HUDEP-2 (cell line): ENCODE data around the gene POGZ.
A peak's percentile ranks its signal among the peaks of the same experiment; 100 is the strongest.
"Not testable (repeated sequence)": the region's sequence is repeated elsewhere in the genome, so short reads cannot be mapped to it uniquely, and the experiment has no call there.

ENCODE experiments used
- DNase-seq, 76 experiments: peaks; one replicate each; lab custom pipeline; 2025; ENCODE audit not compliant: unreplicated experiment in 76 of 76; lab: John Stamatoyannopoulos, UW

Gene POGZ

DNA sequence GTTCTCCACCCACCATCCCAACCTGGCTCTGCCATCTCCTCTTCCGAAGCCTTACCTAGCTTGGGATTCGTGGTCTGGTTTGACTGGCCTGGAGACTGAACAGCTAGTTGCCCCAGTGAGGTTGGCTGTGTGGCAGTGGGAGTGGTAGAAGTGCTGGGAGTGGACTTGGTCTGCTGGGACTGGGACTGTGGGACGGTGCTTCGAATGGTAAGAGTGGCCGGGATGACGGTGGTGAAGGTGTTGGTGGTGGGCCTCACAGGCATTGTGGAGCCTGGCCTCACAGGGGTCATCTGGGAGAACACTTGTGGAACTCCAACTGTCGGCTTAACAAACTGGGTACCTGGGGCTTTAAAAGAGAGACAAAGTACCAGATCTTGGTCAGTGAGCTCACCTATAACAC is 31.2 kb downstream of the POGZ start:
- no peak for DNase-seq

DNA sequence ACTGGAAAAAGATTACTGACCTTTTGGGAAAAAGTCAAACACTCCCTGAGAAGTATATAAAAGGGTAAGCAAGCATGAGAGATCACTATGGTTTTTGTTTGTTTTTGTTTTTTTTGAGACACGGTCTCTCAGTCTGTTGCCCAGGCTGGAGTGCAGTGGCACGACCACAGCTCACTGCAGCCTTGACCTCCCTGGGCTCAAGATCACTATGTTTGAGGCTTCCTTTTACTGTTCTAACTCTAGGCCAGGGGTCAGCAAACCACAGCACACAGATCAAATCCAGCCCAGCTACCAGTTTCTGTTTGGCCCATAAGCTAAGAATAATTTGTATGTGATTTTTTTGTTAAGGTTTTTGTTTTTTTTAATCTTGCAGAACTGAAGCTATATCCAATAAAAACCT is 34.2 kb downstream of the POGZ start:
- DNase-seq = no peak

DNA sequence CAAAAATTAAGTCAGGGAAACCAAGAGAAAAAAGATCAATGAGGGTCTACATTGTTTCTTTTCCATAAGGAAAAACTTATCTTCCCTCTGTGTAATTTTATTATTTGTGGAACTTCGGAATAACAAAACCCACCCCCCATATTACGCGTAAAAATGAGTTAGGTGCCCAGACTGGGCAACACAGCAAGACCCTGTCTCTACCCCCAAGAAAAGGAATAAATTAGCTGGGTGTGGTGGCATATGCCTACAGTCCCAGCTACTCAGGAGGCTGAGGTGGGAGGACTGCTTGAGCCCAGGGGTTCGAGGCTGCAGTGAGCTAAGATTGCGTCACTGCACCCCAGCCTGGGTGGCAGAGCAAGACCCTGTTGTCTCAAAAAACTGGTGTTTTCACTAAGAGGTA is 39.5 kb downstream of the POGZ start:
- no peak for DNase-seq

DNA sequence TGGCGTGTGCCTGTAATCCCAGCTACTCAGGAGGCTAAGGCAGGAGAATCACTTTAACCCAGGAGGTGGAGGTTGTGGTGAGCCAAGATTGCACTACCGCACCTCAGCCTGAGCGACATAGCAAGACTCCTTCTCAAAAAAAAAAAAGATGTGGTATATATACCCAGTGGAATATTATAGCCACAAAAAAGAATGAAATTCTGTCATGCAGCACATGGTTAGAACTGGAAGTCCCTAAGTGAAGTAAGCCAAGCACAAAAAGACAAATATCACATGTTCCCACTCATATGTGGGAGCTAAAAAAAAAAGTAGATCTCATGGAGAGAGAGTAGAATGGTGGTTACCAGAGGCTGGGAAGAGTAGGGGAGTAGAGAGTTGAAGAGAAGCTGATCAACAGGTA is 41.2 kb downstream of the POGZ start:
- no peak for DNase-seq

DNA sequence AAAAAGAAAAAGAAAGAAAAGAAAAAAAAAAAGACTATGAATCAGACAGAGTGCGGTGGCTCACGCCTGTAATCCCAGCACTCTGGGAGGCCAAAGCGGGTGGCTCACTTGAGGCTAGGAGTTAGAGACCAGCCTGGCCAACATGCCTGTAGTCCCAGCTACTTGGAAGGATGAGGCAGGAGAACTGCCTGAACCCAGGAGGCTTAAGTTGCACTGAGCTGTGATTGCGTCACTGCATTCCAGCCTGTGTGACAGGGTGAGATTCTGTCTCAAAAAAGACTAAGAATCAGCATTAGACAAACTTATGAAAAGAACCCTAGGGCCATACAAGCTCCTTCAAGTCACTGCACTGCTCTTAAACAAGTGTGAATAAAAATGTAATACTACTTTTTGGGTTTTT is 43.1 kb downstream of the POGZ start:
- no peak for DNase-seq

DNA sequence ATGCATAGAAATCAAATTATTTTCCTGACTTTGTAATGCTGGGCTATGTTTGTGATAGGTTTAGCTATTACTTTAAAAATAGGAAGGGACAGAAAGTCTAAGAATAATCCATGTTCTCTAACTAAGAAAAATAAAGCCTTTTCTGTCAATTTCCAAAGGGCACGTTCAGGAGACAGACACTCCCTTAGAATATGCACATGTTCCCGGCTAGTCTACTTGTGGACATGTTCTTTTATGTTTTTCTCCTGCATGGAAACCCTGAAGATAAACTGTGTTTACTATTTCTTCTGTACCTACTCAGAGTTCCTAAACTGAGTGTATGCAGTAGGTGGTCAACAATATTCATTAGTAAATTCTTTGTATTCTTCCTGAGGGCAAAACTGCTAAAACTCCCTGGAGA is 47.4 kb downstream of the POGZ start:
- no peak for DNase-seq

DNA sequence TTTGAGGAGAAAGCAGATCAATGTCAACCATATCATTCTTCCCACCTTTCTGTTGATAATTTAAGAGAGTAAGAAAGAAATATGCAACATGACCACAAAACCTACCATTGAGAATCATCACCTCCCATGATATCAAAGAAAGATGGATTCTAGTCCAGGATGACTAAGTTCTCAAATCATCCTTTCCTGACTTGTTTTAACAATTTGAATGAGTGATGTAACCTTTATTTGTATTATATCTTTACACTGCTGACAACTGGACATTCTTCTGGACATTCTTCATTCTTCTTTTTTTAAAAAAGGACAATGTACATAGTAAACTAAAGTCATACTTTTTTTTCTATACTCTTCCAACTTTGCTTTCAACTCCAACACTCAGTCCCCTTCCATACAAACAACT is 50.4 kb downstream of the POGZ start:
- DNase-seq = no peak

DNA sequence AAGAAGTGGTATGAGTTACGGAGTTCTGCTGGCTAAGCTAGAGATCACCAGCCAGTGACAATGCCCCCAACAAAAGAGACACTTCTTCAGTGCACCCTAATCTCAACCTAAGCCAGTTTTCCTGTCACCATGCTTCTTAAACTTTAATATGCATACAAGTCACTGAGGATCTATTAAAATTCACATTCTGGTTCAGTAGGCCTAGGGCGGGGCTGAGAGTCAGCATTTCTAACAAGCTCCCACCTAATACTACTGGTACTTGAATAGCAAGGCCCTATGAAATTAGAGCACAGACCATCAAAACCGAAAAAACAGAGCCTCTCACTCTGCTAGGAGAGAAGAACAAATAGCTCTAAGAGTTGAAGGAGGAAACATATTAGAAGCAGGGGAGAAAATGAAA is 52.0 kb downstream of the POGZ start:
- DNase-seq = no peak

DNA sequence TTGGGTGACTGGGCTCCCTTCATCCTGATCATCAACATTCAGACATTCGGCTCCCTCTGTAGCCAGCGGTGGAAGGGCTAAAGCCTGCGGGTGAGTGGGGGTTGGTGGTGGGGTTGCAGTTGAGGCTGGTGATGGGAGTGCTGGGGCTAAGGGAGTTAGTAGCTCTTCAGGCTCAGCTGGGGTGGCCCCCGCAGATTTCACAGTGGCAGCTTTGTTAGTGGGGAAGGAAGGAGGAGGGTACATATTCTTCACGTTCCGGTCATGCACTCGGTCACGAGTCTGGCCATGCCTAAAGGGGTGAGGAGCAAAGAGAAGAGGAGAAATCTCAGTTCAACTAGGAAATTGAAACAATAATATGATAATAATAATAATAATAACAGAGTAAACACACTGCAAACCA is 53.1 kb downstream of the POGZ start:
- no peak for DNase-seq

DNA sequence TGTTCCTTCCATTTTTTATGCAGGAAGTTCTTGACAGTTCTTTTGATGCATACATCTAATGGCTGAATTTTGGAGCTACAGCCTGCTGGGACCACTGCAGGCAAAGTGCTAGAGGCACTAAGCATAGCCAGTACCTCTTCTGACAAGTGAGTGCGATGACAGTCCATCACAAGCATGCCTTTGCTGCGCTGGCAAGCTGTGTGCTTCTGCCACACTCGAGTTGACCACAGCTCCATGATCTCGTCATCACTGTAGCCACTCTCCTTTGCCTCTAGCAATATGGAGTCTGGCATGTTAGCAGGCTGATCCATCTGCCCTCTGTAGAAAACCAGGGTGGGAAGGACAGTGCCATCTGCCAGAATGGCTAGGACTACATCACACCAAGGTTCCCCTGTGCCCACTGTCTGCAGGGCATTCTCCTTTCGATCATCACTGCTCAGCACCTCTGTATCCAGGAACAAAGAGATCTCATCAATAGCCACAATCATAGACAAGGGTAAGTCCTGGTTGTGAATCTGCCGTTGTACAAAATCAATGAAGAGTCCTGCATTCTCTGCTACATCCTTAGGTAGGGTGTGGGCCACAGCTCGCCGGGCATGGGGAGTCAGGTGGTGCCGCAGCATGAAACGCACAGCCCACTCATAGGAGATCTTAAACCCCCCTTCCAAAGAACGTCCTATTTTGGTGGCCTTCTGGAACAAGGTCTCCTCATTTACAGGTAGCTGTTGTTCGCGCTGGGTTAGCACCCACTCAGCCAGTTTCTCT is 53.9 kb downstream of the POGZ start:
- no peak for DNase-seq

DNA sequence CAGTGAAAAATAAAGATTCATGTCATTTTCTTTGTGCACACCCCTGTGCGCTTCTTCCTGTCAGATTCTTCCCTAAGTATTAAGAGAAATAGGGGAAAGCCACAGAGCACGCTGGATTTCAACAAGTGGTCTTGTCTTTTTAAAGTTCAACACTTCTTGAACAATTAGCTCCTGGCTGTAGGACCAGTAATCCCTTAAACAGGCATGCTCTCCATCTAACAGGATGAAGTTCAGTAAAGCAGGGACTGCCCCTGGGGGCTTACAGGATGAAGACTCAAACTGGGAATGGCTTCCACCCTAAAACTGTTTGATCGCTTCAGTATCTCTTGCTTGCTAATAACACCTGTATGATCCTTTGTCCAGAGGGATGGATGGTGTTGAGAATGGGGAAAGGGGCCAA is 55.7 kb downstream of the POGZ start:
- no peak for DNase-seq

DNA sequence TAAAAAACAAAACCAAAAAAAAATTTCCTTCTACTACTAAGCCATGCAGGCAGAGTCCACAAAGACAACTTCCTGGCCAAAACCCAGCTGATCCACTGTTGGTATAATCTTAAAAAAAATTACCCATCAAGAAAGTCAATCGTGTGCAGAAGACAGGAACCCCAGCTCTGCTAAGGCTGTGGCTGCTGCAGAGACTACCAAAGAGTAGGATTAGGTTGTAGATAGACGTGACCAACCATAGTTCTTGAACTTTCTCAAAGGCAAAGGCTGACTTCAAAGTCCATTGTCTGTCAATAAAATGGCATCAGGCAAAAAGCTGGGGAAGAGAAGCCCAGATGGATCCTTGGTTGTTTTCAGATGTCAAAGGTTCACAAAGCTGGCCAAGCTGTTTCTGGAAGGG is 56.5 kb downstream of the POGZ start:
- no peak for DNase-seq

DNA sequence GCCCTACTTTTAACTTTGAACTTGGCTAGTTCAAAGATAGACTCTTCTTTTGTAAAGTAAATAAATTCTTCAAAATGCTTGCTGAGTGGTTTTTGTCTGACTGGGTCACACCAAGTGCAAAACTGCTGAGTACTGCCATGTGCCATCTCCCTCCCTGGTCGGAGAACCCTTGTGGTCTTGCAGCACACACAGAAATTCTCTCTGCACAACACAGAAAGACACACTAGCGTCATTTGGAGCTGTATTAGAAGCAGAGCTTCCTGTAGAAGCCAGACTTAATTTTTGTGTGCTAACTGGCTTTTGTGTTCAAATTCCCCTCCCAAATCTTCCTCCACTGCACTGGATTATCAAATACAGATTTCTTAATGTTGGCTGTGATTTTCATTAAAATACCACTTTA is 57.4 kb downstream of the POGZ start:
- no peak for DNase-seq

DNA sequence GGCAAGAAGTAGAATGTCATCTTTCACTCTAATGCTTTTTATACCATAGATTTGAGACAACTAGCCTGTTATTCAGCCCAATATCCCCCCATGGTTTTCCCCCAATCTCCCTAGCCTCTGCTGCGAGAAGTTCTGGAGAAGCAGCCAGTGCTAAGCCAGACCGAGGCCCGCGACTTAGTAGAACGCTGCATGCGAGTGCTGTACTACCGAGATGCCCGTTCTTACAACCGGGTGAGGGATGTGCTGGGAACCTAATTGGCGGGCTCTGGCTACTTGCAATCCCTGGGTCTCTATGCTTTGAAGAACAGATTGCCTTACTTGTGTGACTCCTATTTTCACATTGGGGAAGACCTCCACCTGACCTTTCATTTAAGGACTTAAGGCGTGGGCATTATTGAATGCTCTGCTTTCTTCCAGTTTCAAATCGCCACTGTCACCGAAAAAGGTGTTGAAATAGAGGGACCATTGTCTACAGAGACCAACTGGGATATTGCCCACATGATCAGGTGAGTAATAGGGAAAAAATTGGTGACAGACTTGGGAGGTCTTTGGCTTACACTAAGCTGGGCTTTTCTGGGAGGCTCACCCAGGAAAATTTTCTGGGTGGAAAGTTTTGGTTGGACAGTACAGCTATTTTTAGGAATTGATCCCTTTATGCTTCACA is 58.0 kb downstream of the POGZ start:
- no peak for DNase-seq

DNA sequence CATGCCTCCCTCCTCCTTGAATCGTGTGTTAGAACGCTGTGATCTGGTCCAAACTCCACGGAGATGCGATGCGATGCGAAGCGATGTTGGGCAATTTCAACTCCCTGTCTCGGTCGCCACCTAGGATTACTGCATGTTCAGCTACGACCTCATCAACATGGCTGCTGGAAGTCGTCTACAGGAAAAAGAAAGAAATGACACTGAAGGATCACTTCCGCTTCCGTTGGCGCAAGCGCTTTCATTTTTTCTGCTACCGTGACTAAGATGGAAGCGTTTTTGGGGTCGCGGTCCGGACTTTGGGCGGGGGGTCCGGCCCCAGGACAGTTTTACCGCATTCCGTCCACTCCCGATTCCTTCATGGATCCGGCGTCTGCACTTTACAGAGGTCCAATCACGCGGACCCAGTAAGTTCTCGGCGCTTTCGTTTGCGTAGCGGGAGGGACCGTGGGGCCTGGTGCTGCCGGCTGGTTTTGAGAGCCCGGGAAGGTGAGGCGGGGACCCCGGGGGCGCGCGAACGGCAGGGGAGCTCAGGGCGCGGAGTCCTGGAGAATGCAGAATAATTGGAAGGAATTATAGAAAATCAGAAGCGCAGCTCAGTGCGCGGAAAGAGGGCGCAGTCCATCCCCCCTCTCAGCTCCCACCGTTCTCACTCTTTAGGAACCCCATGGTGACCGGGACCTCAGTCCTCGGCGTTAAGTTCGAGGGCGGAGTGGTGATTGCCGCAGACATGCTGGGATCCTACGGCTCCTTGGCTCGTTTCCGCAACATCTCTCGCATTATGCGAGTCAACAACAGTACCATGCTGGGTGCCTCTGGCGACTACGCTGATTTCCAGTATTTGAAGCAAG is 59.7 kb downstream of the POGZ start, which contains the start of gene PSMB4:
Gene PSMB4 (plus strand): TSS at position 250 of the 848 bp plus-strand sequence. CDS start 15 bp downstream, at position 265.
- DNase-seq = peak in 74 of 76 experiments; percentile 12 to 91 (median 75)

DNA sequence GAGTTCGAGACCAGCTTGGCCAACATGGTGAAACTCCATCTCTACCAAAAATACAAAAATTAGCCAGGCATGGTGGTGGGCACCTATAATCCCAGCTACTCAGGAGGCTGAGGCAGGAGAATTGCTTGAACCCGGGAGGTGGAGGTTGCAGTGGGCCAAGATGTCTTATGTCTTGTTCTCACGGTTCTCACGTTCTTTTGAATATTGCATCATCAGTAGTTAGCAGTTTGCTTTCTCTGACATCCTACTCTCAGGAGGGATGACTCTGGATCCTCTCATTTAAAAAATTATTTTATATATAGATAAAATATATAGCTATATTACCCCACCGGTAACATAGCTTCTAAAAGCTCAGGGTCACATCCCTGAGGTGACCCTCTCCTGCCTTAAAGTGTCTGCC is 63.0 kb downstream of the POGZ start:
- DNase-seq = not testable (repeated sequence)

DNA sequence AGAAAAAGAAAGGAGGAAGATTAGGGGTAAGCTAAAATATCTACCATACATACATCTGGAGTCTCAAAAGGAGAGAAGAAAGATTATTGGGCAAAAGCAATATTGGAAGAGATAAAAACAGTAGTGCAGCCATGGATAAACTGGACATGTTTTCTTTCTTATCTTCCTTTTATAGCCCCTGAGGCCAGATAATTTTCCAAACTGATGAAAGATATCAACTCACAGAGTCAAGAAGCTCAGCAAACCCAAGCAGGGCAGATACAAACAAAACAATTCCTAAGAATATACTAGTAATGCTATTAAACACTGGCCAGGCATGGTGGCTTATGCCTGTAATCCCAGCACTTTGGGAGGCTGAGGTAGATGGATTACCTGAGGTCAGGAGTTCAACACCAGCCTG is 65.7 kb downstream of the POGZ start:
- DNase-seq = no peak

DNA sequence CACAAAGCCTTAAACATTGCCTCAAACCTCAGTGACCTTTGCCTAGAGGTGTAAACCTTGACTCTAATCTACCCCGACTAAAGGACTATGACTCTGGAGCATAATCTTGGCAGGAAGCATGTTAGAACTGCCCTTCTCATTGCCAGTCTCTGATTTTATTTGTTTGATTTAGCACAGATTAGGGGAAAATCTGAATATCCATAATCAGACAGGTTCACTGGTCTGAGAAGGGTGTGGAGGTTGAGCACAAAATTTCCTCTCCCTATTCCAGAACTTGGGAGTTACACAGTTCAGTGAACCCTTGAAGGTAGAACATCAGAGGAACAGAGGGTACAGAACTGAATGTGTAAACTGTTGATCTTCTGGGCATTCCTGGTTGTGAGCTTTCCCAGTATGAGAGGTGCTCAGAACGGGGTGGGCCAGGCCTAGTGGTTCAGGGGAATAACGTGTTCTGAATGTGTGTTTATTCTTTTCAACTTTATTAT is 68.2 kb downstream of the POGZ start:
- no peak for DNase-seq

DNA sequence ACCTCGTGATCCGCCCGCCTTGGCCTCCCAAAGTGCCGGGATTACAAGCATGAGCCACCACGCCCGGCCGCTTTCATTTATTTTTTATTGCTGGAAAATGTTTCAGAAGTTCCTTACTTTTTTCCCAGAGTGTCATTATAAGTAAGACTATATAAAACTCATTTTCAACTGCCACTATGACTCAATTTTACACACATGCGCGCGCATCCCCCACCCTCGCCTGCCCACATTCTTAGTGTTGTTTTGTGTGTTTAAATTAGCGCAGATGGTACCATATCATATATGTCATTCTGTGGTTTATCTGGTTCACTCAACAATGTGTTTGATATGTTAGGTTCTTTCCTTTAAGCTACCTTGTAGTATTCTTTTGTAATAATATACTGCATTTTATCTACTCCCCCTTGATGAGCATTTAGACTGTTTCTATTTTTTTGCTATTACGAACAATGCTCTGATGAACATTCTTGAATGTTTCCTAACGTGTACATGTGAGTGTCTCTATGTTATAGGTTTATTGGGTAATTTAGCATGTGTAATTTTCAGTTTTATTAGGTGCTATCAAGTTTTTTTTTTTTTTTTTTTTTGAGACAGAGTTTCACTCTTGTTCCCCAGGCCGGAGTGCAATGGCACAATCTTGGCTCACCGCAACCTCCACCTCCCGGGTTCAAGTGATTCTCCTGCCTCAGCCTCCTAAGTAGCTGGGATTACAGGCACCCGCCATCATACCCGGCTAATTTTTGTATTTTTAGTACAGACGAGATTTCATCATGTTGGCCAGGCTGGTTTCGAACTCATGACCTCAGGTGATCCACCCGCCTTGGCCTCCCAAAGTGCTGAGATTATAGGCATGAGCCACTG is 68.8 kb downstream of the POGZ start:
- not testable (repeated sequence) for DNase-seq

DNA sequence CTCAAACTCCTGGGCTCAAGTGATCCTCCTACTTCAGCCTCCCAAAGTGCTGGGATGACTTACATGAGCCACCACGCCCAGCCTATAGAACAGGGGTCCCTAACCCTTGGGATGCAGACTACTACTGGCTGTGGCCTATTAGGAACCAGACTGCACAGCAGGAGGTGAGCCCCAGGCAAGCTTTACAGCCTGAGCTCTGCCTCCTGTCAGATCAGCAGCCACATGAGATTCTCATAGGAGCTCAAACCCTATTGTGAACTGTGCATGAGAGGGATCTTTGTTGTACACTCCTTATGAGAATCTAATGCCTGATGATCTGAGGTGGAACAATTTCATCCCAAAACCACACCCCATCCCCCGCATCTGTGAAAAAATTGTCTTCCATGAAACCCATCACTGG is 73.3 kb downstream of the POGZ start:
- DNase-seq = no peak
